Renal cortex interstitium (tissue), 11 donors: ENCODE results near the gene PRPF19. TPM values are rescaled to one million over a fixed set of nuclear protein-coding genes. Genes with fewer than 3 reads are reported as not detected.

ENCODE experiments used
- DNase-seq, 11 donors: peaks; one replicate each; pipeline ENCODE4 v3.0.0-alpha.2; 2013; ENCODE audit warnings: low read depth in 9 of 11, low spot score in 4 of 11; ENCODE audit errors: extremely low read depth in 1 of 11
- polyA plus RNA-seq, 3 donors: library from polyadenylated mRNA; unstranded; fragments of 120-200 nt; gene quantifications; one replicate each; pipeline ENCODE4 v1.2.1, GENCODE V29; 2013; ENCODE audit not compliant: insufficient read length in 3 of 3

The PRPF19 gene
- polyA plus RNA-seq, 3 donors: 120 to 148 (median 134) TPM

- no peak for DNase-seq
These were observed 10.7 kb downstream of the PRPF19 start for GRCh38 chr11:60895687-60896086.

- no peak for DNase-seq
These were observed 15.2 kb downstream of the PRPF19 start for GRCh38 chr11:60891103-60891741.

DNA sequence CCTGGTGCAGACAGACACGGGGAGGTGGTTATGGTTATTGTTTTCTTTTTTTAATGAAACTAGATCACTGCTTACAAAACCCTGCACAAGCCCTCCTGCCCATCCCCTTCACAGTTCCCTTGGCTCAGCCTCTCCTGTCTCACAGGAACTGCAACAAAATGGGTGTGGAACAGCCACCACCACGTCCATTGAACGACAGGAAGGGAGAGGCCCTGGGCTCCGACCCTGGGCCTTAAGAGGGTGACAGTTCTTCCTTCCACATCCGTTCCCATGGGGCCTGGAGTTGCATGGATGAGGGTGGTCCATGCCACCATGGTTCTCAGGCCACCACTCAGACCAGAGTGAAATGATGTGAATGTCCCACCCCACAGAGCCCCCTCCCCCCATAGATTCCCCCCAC is 15.7 kb downstream of the PRPF19 start:
- no peak for DNase-seq

- no peak for DNase-seq
These were observed 16.5 kb downstream of the PRPF19 start for GRCh38 chr11:60889869-60890311.

DNA sequence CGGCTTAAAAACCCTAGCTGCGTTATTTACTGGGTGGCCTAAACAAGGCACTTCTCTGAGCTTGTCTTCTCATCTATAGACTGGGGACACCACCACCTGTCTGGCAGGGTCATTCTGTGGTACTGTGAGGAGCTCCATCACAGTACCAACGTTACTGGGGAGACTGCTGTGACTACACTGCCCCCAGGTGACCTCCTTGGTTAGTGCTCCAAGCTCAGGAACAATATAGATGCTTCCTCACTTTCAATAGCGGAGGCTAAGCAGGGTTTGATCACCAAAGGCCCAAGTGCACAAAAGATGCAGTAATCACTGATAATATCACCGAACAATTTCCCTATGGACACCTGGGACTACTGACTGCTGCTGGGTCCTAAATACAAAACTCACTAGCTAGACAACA is 18.8 kb downstream of the PRPF19 start:
- no peak for DNase-seq

DNA sequence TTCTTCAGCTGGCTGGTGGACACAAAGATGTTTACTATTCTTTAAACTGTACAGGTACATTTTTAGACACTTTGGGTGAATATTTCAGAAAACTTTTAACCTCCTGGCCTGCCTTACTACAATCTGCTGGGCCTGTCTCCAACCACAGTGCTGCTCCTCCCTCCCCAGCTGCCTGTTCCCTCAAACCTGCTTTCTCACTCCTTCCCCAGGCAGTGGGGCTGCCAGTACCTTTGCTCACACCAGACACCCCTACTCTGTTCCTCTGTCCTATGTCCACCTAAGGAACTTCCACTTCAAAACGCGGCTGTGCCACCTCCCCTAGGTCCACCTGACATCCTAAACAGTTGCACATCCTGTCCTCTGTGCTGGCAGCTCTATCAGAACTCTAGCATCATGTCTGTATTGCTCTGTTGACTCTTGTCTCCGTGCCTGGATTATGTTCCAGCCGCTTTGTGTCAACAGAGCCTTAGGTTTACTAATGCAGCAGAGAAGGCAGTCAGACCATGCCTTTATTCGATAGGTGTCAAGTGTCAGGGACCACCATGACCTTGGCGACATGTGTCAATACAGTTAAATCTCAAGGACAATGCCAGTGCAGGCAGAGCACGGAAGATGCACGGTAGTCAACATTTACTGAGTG is 25.6 kb downstream of the PRPF19 start:
- DNase-seq: no peak

DNA sequence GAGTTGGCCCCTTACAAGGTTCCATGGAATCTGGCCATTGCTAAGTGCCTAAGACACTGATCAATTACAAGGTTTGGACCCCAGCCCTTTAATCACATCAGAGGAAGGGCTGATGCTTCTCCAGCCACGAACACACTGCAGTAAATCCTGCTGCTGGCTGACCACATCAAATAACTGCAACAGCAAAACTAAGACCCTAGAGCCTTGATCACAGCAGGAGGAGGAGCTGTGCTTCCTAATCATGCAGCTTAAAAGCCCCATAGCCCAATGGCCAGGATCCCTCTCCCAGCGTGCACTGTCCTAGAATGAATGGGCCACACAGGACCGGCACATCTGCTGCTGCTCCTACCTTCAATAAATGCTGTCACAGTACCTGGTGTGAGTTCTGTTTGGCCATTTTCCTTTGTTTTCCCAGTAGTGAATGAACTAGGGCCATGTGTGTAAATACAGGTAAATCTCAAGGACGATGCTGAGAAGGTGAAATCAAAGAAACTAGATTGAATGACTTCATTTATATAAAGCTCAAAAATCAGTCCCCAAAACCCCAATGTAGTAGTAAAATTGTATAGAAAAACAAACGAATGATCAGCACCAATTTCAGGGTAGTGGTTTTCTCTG is 26.3 kb downstream of the PRPF19 start:
- no peak for DNase-seq

- no peak for DNase-seq
These were observed 27.3 kb downstream of the PRPF19 start for GRCh38 chr11:60879104-60879503.

- DNase-seq: no peak
These were observed 27.9 kb downstream of the PRPF19 start for GRCh38 chr11:60878245-60879101.

- no peak for DNase-seq
These were observed 30.3 kb downstream of the PRPF19 start for GRCh38 chr11:60876168-60876485.

- DNase-seq: no peak
These were observed 30.8 kb downstream of the PRPF19 start for GRCh38 chr11:60875366-60876167.

- no peak for DNase-seq
These were observed 31.7 kb downstream of the PRPF19 start for GRCh38 chr11:60874421-60875365.

DNA sequence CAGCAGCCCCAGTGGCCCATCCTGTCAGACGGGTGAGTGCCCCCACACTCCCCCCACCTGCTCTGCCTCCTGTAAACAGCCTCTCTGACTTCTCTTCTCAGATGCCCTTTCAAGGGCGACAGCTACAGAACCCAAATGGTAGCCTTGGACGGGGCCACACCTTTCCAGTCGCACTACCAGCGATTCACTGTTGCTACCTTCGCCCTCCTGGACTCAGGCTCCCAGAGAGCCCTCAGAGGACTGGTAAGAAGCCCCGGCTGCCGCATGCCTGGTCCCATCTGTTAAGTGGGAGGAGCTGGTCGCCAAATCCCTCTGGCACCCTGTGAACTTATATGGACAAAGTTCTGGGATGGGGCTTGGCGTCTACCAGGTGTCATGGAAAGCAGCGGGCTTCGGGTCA is 32.9 kb downstream of the PRPF19 start:
- no peak for DNase-seq

- DNase-seq: no peak
These were observed 33.3 kb downstream of the PRPF19 start for GRCh38 chr11:60872961-60873524.

GRCh38 chr11:60872124-60872960 is 34.0 kb downstream of the PRPF19 start:
- no peak for DNase-seq

DNA sequence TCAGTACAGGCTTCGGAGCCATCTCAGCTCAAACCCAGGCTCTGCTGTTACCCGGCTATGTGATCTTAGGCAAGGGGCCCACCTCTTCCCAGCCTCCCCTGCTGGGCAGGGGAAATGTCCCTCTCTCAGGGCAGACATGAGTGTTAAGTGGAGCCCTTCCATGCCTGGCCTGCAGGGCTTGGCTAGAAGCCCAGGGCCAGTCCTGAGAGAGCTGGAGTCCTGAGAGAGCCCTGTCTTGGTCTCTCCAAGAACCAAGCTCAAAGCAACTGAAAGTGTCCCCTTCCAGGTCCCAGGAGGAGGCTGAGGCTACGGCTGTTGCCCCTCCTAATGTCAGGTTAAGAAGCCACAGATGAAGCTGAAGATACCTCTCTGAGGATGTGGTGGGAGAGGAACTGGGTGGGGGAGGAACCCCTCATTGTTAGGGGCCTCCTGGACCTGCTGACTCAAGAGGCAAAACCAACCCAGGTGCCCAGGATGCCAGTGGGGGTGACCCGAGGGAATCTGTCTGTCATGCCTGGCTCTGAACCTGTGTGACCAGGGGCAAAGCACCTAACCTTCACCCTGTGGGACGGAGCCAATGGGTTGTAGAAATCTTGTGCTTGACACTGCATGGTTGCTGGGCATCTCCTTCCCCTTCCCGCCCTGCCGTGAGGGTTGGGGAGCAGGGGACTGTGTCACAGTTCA is 34.9 kb downstream of the PRPF19 start:
- no peak for DNase-seq
